CD14-positive monocyte (primary cell): ENCODE data around the gene KMT2C. TPM values are rescaled to one million over a fixed set of nuclear protein-coding genes. Genes with fewer than 3 reads are reported as not detected.

Experiments used
- DNase-seq, 3 donors: peaks; one replicate each; pipeline ENCODE4 v3.0.0-alpha.2; 2011 to 2022
- H2AFZ ChIP-seq: 2 replicates; pipeline ENCODE4 v1.6.0; 2012; ENCODE audit warnings: mild to moderate bottlenecking, low read depth, low read length, inconsistent platforms; ENCODE audit not compliant: insufficient read depth, poor library complexity, severe bottlenecking
- H3K27ac ChIP-seq, 2 donors: 1 replicate in 1 of 2; 2 replicates in 1 of 2; pipeline ENCODE4 v1.5.1; 2012 to 2013; ENCODE audit warnings: low read length in 2 of 2, control low read depth in 1 of 2, inconsistent platforms in 1 of 2, low read depth in 1 of 2, mild to moderate bottlenecking in 1 of 2
- H3K27me3 ChIP-seq, 2 donors: one replicate each; pipeline versions ENCODE4 v1.6.0 to v1.6.1; 2011 to 2013; ENCODE audit warnings: low read length in 2 of 2; ENCODE audit not compliant: control insufficient read depth in 2 of 2, insufficient read depth in 2 of 2
- H3K36me3 ChIP-seq, 2 donors: replicated peaks in 1 of 2; 1 replicate in 1 of 2; 2 replicates in 1 of 2; pipeline versions ENCODE4 v1.5.1 to v1.6.1; 2012 to 2013; ENCODE audit warnings: low read length in 2 of 2, control low read depth in 1 of 2, inconsistent platforms in 1 of 2, mild to moderate bottlenecking in 1 of 2; ENCODE audit not compliant: insufficient read depth in 2 of 2, control insufficient read depth in 1 of 2
- H3K4me1 ChIP-seq, 2 donors: 1 replicate in 1 of 2; 2 replicates in 1 of 2; pipeline versions ENCODE4 v1.5.1 to v1.6.1; 2012 to 2013; ENCODE audit warnings: low read length in 2 of 2, control low read depth in 1 of 2, inconsistent platforms in 1 of 2, mild to moderate bottlenecking in 1 of 2, moderate library complexity in 1 of 2; ENCODE audit not compliant: insufficient read depth in 2 of 2, control insufficient read depth in 1 of 2
- H3K4me2 ChIP-seq: replicated peaks from 2 replicates; pipeline ENCODE3; 2012; ENCODE audit warnings: low read length, moderate library complexity, mild to moderate bottlenecking; ENCODE audit not compliant: poor library complexity, severe bottlenecking; ENCODE audit errors: extremely low read depth
- H3K4me3 ChIP-seq, 3 experiments: fragments of 200-600 bp in 1 of 3; sonication (generic) in 1 of 3; replicated peaks in 1 of 3; 1 replicate in 2 of 3; 2 replicates in 1 of 3; pipeline ENCODE4 v1.5.1; 2011 to 2013; ENCODE audit warnings: low read length in 3 of 3, mild to moderate bottlenecking in 3 of 3, control low read depth in 2 of 3, low read depth in 2 of 3, inconsistent platforms in 1 of 3, moderate library complexity in 1 of 3
- H3K79me2 ChIP-seq: 2 replicates; pipeline ENCODE4 v1.6.0; 2012; ENCODE audit warnings: mild to moderate bottlenecking, control low read depth, inconsistent platforms, low read length, moderate library complexity; ENCODE audit not compliant: insufficient read depth
- H3K9ac ChIP-seq: 2 replicates; pipeline ENCODE4 v1.6.0; 2017; ENCODE audit warnings: low read length, mild to moderate bottlenecking; ENCODE audit not compliant: insufficient read depth, poor library complexity, severe bottlenecking
- H3K9me3 ChIP-seq, 2 donors: replicated peaks in 1 of 2; 1 replicate in 1 of 2; 2 replicates in 1 of 2; pipeline versions ENCODE4 v1.5.1 to v1.6.1; 2012 to 2013; ENCODE audit warnings: low read length in 2 of 2, control low read depth in 1 of 2; ENCODE audit not compliant: control insufficient read depth in 1 of 2, insufficient read depth in 1 of 2
- H4K20me1 ChIP-seq: 2 replicates; pipeline ENCODE4 v1.6.0; 2012; ENCODE audit warnings: mild to moderate bottlenecking, low read length, control low read depth, moderate library complexity; ENCODE audit not compliant: insufficient read depth
- H3K27ac Mint-ChIP-seq, 7 donors: one replicate each; pipeline ENCODE4 v1.8.0; 2020; ENCODE audit warnings: mild to moderate bottlenecking in 7 of 7, mixed read lengths in 7 of 7, moderate library complexity in 6 of 7, inconsistent platforms in 2 of 7
- H3K27me3 Mint-ChIP-seq, 3 donors: one replicate each; pipeline ENCODE4 v1.8.0; 2021 to 2022; ENCODE audit warnings: low read depth in 3 of 3, mild to moderate bottlenecking in 3 of 3, mixed read lengths in 3 of 3, moderate library complexity in 3 of 3, inconsistent platforms in 1 of 3
- H3K36me3 Mint-ChIP-seq, 2 donors: one replicate each; pipeline ENCODE4 v1.8.0; 2020; ENCODE audit warnings: mixed read lengths in 2 of 2, inconsistent platforms in 1 of 2, mild to moderate bottlenecking in 1 of 2
- H3K4me1 Mint-ChIP-seq: one replicate; pipeline ENCODE4 v1.8.0; 2020; ENCODE audit warnings: mild to moderate bottlenecking, mixed read lengths
- H3K4me3 Mint-ChIP-seq, 2 donors: one replicate each; pipeline ENCODE4 v1.8.0; 2020; ENCODE audit warnings: mild to moderate bottlenecking in 2 of 2, mixed read lengths in 2 of 2, moderate library complexity in 1 of 2
- H3K9me3 Mint-ChIP-seq, 7 donors: one replicate each; pipeline ENCODE4 v1.8.0; 2020 to 2022; ENCODE audit warnings: mixed read lengths in 7 of 7, mild to moderate bottlenecking in 6 of 7, moderate library complexity in 6 of 7, inconsistent platforms in 2 of 7
- WGBS: methylation state at CpG from one replicate; pipeline ENCODE4 v1.1.5; 2013; ENCODE audit warnings: missing lambda C conversion rate; ENCODE audit not compliant: insufficient coverage; 5-methylcytosine and 5-hydroxymethylcytosine counted together
- intact Hi-C, 2 donors: fragments of 100-400 bp; cut with micrococcal nuclease; formaldehyde crosslinking; loops; one replicate each; pipeline versions ENCODE4 v1.15.0 to v1.15.1; 2023
- polyA plus RNA-seq, 3 donors: library from polyadenylated mRNA; depleted of rRNA in 1 of 3; unstranded in 2 of 3; stranded (reverse) in 1 of 3; fragments of 300-500 nt in 2 of 3; fragments of >200 nt in 1 of 3; fragmentation: Illumina TruSeq in 2 of 3; gene quantifications; 1 replicate in 2 of 3; 2 replicates in 1 of 3; pipeline ENCODE4 v1.2.3, GENCODE V29; 2012 to 2021
- TF ChIP-seq, protein P1 (sequence below): fragments of 200-600 bp; IDR thresholded peaks from one replicate; pipeline ENCODE4 v1.8.0; 2022; ENCODE audit warnings: antibody characterized with exemption, mild to moderate bottlenecking

The KMT2C gene
- polyA plus RNA-seq, 3 donors, result 4.5 to 26.1 (median 7.3) TPM

GRCh38 chr7:152180048-152180447 lies 255.8 kb downstream of the KMT2C start:
- no peaks in the 10 kb centered on the region for H3K27me3 Mint-ChIP-seq
- H3K27ac Mint-ChIP-seq, result no peak overlapping the region
- WGBS, result 100% methylated on average over 3 of the region's 5 CpGs
- no peak overlapping the region for H3K4me3 Mint-ChIP-seq
- TF ChIP-seq, protein P1, sequence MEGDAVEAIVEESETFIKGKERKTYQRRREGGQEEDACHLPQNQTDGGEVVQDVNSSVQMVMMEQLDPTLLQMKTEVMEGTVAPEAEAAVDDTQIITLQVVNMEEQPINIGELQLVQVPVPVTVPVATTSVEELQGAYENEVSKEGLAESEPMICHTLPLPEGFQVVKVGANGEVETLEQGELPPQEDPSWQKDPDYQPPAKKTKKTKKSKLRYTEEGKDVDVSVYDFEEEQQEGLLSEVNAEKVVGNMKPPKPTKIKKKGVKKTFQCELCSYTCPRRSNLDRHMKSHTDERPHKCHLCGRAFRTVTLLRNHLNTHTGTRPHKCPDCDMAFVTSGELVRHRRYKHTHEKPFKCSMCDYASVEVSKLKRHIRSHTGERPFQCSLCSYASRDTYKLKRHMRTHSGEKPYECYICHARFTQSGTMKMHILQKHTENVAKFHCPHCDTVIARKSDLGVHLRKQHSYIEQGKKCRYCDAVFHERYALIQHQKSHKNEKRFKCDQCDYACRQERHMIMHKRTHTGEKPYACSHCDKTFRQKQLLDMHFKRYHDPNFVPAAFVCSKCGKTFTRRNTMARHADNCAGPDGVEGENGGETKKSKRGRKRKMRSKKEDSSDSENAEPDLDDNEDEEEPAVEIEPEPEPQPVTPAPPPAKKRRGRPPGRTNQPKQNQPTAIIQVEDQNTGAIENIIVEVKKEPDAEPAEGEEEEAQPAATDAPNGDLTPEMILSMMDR, result no peak
- Histone ChIP-seq H3K79me2 (no peaks in the 10 kb centered on the region), H3K9ac (no peak overlapping the region), H3K4me1 (no peaks in the 10 kb centered on the region), H3K27ac (no peak overlapping the region), H3K36me3 (peaks cover 90 to 98% of the 10 kb centered on the region in 2 donors), H2AFZ (no peak overlapping the region), H4K20me1 (peaks cover 25% of the 10 kb centered on the region), H3K4me2 (no peak overlapping the region), H3K27me3 (no peaks in the 10 kb centered on the region), H3K9me3 (no peaks in the 10 kb centered on the region), H3K4me3 (no peak overlapping the region)
- H3K4me1 Mint-ChIP-seq, result no peaks in the 10 kb centered on the region
- DNase-seq, result no peak
- no peaks in the 10 kb centered on the region for H3K9me3 Mint-ChIP-seq
- intact Hi-C loops, result no loop called here
- H3K36me3 Mint-ChIP-seq, result peaks cover 77 to 93% of the 10 kb centered on the region in 2 donors

- H3K4me3 ChIP-seq, result no peak overlapping the region
- no peak overlapping the region for H3K27ac Mint-ChIP-seq
- no peaks in the 10 kb centered on the region for H3K4me1 Mint-ChIP-seq
- no peaks in the 10 kb centered on the region for H3K4me1 ChIP-seq
- no peaks in the 10 kb centered on the region for H3K79me2 ChIP-seq
- no peaks in the 10 kb centered on the region for H3K9me3 Mint-ChIP-seq
- DNase-seq, result no peak
- no peak overlapping the region for H3K4me3 Mint-ChIP-seq
- no peaks in the 10 kb centered on the region for H3K27me3 ChIP-seq
- H3K27ac ChIP-seq, result no peak overlapping the region
- H3K36me3 Mint-ChIP-seq, result peaks cover 74 to 86% of the 10 kb centered on the region in 2 donors
- H3K36me3 ChIP-seq, result peaks cover 95 to 98% of the 10 kb centered on the region in 2 donors
- intact Hi-C loops, result no loop called here
- peaks cover 25% of the 10 kb centered on the region for H4K20me1 ChIP-seq
- H3K27me3 Mint-ChIP-seq, result no peaks in the 10 kb centered on the region
- H3K4me2 ChIP-seq, result no peak overlapping the region
- WGBS, result no CpG with 5 or more reads among the region's 3 CpGs
- no peaks in the 10 kb centered on the region for H3K9me3 ChIP-seq
- TF ChIP-seq, protein P1, result no peak
- no peak overlapping the region for H2AFZ ChIP-seq
- no peak overlapping the region for H3K9ac ChIP-seq
Measured at GRCh38 chr7:152178405-152179058, 257.3 kb downstream of the KMT2C start.
